GM08714 (cell line): ENCODE measurements around the gene DIS3L2.
"Not testable (repeated sequence)": the region's sequence is repeated elsewhere in the genome, so short reads cannot be mapped to it uniquely, and the experiment has no call there.

Source experiments
- H3K4me3 ChIP-seq: fragments of 200-500 bp; sonication (Bioruptor generic); 2 replicates; pipeline ENCODE4 v1.5.1; 2014; ENCODE audit warnings: mild to moderate bottlenecking, low read length, inconsistent platforms
- ZNF274 ChIP-seq: IDR thresholded peaks from 2 replicates; pipeline ENCODE4 v1.6.1; 2012; ENCODE audit warnings: mild to moderate bottlenecking, low read depth, low read length

The DIS3L2 gene

DNA sequence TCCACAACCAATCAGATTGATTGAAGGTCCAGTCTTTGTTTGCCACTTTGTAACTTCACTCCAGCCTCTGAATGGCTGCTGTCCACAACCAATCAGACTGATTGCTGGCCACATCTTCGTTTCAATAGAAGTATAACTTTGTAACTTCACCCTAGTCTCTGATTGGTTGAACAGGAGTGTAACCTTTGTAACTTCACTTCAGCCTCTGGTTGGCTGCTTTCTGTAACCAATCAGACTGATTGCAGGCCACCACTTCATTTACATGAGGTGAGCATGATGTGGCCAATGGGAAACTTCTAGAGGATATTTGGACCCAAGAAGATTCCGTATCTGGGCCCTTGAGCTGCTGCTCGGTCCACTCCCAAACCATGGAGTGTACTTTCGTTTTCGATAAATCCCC, 400.1 kb downstream of the DIS3L2 start:
- H3K4me3 ChIP-seq = no peak overlapping the region
- TF ChIP-seq ZNF274 = no peak

DNA sequence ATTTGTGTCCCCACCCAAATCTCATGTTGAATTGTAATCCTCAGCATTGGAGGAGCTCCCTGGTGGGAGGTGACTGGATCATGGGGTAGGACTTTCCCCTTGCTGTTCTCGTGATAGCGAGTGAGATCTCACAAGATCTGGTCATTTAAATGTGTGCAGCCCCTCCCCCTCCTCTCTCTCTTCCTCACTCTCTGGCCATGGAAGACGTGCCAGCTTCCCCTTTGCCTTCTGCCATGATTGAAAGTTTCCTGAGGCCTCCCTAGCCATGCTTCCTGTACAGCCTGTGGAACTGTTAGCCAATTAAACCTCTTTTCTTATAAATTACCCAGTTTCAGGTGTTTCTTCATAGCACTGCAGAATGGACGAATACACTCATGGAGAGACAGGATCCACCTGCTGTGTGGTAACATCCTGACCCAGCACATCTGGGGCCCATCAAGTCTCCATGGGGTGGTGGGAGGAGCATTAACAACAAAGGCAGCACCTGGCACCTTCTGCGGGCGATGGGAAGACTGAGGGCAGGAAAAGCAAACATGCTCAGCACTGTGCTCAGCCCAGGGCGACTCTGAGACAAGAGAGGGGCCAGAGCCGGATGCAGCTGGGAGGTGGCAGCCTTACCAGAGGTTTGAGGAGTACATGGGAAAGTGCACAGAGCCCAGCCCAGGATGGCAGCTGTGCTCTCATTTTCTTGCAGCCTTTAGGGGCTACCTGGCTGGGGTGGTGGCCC, 400.8 kb downstream of the DIS3L2 start:
- no peak overlapping the region for H3K4me3 ChIP-seq
- TF ChIP-seq ZNF274 = no peak

DNA sequence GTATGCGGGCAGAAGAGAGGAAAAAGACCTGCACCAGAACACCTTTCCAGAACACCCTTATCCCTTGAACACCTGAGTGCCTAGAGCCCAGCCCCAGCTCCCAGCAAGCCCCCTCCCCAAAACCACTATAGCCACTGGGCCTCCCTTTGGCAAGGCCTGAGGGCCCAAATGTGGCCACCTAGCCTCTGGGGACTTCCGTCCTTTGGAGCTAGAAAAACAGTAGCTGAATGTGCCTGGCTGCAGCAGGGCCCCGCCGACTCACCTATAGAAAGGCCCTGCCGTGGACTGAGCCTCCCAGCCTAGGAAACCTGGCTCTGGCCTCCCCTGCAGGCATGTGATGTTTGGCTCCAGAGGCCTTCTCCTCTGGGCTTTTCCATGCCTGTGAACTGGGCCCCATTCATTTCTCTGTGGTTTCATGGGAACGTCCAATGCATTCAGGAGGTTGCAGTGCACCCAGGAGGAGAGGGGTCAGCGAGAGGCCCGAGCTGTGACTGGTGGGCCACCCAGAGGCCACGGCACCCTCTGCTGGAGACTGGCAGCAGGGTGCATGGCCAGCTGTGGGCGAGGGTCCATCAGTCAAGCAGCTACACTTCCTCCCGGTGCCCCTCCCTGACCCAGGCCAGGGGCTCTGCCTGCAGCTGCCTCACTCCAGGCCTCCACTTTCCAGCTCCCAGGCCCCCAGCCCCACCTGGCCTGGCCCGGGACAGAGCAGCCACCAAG, 401.7 kb downstream of the DIS3L2 start:
- not testable (repeated sequence) for H3K4me3 ChIP-seq

DNA sequence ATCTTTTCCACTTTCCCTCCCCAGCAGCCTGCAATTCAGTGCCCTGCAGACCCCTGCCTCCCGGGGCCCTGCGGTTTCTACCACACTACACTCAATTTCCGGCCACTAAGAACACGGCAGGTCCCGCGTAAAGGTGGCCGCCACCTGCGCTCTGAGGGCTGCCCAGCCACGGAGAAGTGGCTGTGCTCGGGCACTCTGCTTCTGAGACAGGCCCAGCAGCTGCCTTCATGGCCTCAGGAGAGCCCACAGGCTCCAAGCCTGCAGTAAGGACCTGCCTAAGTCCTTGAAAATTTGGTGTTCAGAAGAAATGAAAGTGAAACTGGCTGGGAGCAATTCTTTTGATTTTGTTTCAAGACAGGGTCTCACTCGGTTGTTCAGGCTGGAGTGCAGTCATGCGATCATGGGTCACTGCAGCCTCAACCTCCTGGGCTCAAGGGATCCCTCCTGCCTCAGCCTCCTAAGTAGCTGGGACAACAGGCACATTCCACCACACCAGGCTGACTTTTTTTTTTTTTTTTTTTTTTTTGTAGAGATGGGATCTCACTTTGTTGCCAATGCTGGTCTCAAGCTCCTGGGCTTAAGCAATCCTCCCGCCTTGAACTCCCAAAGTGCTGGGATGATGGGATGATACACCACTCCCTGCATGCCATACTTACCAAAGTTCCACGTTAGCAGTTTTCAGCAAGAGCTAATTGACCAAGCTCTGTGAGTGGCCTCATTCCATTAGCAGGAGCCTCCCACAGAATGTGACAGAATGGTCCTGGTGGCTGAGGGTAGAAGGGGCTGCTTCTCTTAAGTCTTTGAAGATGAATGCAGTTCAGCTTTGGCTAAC, 402.5 kb downstream of the DIS3L2 start:
- TF ChIP-seq ZNF274 = no peak

DNA sequence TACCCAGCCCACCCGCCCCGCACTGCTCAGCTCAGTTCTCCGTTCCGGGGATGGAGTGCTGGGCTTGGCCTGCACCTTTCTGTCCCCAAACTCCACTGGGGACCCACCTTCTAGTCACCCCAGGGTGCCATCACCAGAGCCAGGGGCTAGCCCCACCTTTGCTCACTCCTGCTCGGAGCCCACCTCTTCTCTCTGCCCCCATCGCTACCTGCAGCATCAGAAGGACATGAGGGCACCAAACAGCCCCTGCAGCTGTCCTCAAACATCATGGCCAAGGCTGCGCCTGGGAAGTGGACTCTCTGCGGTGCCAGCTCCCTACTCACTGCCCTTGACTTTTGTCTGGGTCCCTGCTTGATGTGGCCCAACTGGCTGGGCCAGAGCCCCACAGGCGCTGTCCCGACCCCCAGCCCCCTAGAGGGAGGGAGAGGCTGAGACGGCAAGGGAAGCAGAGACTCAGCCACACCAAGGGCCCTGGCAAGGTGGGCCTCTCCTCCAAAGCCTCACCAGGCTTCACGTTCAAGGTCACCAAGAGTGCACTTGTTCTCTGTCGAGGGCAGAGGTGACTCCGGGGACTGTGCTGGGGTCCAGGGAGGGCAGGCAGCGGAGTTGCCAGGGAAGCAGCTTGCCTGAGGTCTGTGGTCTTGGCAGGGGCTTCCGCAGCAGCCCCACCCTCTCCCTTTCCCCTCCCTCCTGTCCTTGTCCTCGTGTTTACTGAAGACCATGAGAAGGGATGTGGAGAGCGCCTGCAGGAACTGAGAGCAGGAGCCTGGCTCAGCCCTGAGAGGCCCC, 403.5 kb downstream of the DIS3L2 start:
- not testable (repeated sequence) for H3K4me3 ChIP-seq

More for the DNA sequence above, 402.5 kb downstream of the DIS3L2 start:
- H3K4me3 ChIP-seq = peak overlapping the region; percentile 0; the same call in 1 of the 2 replicates

DNA sequence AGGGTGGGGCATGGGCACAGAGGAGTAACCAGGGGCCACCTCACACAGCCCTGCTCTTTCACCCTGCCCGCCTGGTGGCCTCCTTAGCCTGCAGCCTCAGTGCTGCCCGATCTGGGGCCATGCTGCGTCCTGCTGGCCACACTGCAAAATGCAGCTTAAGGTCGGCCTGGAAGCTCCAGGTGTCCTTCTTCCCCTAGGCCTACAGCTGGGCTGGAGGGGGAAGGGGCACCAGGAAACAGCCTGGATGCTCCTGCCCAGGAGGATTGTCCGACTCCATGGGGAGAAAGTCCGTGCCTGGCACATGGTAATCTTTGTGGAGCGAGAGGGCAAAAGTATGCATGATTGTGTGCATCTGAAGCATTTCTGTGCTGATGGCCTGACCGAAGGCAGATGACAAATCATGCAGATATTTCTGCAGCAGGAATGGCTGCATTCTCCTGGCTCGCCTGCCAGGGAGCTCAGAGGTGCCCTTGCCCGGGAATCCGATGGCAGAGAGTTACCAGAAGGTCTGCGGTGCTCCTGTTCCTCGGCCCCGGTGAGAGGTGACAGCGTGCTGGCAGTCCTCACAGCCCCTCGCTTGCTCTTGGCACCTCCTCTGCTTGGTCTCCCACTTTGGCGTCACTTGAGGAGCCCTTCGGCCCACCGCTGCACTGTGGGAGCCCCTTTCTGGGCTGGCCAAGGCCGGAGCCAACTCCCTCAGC, 404.3 kb downstream of the DIS3L2 start:
- H3K4me3 ChIP-seq = no peak overlapping the region
- TF ChIP-seq ZNF274 = no peak

DNA sequence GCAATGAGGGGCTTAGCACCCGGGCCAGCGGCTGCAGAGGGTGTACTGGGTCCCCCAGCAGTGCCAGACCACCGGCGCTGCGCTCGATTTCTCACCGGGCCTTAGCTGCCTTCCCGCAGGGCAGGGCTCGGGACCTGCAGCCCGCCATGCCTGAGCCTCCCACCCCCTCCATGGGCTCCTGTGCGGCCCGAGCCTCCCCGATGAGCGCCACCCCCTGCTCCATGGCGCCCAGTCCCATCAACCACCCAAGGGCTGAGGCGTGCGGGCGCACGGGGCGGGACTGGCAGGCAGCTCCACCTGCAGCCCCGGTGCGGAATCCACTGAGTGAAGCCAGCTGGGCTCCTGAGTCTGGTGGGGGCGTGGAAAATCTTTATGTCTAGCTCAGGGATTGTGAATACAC, 404.9 kb downstream of the DIS3L2 start:
- H3K4me3 ChIP-seq = not testable (repeated sequence)

DNA sequence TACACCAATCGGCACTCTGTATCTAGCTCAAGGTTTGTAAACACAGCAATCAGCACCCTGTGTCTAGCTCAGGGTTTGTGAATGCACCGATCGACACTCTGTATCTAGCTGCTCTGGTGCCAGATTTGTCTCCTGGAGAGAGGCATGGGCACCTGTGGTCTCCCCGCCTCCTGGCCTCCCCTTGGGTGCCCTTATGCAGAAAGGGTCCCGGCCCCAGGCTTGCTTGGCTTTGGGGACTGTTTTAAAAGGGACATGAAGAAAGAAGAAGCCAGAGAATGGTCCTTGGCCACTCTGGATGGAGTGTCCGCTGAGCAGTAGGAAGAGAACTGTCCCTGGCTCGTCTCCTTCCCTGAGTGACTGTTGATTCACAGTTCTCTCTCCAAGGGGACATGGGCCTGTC, 405.5 kb downstream of the DIS3L2 start:
- TF ChIP-seq ZNF274 = no peak
- H3K4me3 ChIP-seq = no peak overlapping the region

DNA sequence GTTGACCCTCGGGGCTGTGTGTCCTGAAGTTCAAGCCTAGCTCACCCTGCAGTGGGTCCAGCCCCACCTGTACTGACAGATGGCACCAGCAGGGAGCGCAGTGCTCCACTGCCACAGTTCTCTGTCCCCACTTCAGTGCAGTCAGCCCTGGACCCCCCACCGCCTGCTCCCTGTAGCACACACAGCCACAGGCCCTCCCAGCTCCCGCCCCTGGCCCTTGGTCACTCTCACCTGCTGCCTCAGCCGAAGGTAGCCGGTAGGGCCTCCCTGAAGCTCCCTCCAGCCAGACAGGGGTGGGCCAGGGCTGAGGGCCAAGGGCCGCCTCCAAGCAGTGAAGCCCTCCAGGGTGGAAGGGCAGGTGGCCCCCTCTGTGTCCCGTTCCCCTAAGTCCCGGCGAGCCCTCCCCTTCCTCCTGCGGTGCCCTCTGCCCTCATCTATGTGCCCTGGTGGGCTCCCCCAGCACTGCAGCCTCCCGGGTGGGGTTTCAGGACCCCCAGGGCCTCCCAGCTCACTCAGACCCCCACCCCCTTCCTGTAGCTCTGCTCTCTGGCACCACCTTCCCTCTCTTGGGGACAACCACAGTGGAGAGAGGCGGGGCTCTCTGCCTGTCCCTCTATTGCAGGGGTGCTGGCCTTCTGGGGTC, 406.2 kb downstream of the DIS3L2 start:
- TF ChIP-seq ZNF274 = no peak
- no peak overlapping the region for H3K4me3 ChIP-seq

DNA sequence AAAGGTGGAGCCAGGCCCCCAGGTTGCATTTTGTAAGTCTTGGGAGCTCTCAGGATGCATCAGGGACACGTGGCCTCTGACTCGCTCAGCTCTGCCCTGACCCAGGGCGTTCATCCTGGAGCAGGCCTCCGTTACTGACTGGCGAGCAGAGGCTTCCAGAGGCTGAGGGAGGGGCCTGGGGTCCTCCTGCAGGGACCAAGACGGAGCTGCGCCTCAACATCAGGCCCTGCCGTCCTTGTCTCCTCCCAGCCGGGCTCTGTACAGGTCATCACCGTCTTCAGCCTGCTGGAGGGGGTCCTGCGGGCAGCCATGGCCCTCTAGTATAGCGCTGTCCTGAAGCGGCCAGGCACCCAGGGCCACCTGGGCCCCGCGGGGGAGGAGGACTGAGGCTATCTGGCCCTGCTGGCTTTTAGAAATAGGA, 406.8 kb downstream of the DIS3L2 start:
- H3K4me3 ChIP-seq = no peak overlapping the region
- TF ChIP-seq ZNF274 = no peak

DNA sequence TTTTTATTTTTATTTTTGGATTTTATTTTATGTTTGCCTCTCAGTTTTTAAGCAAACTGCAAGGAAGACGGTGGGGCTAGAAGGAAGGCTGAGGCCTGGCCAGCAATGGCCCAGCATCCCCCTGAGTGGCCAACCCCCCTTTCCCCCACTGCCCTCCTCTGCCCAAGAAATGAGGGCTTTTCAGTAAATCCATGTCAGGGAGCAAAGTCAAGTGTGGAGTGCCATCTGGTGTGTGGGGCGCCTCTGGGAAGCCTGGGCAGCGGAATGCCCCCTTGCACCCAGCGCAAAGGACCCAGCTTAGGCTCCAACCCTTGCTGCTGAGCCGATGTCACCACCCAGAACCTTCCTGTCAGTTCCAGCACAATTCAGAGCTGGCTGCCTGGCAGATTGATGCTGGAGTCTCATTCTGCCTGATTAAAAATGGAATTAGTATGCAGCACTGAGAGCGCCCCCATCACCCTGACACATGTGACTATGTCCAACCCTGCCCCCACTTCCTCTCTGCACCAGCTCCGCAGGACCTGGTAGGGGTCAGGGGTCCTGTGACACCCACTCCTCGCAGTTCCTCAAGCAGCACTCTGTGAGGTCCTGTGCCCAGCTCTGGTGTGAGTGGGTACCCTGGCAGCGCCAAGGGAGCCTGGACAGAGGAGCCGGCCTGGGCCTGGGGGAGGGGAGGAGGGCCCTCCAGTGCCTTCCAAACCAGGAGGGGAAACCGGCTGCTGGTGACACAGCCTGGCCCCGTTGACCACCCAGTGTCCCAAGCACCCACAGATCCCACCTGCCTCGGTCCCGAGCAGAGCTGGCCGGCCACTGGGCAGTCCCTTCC, 407.8 kb downstream of the DIS3L2 start:
- TF ChIP-seq ZNF274 = no peak
- no peak overlapping the region for H3K4me3 ChIP-seq

DNA sequence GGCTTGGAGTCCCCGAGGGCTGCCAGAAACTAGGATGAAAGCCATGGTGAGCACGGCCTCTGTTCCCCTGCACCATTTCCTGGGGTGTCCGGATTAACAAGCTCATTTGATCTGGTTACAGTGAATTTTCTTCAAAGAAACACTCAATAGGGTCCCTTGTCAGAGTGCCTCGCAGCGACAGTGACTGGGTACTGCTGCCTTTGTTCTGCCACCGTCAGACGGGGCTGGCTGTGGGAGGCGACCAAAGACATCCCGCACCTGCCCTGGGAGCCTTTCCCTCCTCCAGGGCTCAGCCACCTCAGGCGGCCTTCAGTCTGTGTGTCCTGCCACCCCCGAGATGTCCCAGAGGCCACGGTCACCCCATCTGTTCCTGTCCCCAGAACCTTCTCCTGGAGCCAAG, 408.5 kb downstream of the DIS3L2 start:
- not testable (repeated sequence) for H3K4me3 ChIP-seq
